ENCODE results near the gene SRCAP.

SRCAP gene

DNA sequence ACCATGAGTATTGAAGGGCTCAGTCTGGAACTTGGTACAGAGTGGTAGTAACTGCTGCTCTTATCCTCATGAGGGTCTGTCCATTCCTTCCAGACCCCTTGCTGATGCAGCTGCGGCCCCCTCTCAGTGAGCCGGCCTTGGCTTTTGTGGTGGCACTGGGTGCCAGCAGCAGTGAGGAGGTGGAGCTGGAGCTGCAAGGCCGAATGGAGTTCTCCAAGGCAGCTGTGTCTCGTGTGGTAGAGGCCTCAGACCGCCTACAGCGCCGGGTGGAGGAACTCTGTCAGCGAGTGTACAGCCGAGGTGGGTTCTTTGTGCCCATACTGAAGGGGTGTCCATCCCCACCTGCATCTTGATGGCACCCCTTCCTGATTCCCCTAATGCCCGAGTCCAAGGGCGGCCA lies 65.1 kb downstream of the SRCAP start:
- in situ Hi-C loops (cut with HindIII; ENCODE audit: low pct_ligation_motif_present, low pct_unique_long_range_greater_than_20kb, low sequenced_read_pairs): no loop called here
- DNase-seq: no peak

DNA sequence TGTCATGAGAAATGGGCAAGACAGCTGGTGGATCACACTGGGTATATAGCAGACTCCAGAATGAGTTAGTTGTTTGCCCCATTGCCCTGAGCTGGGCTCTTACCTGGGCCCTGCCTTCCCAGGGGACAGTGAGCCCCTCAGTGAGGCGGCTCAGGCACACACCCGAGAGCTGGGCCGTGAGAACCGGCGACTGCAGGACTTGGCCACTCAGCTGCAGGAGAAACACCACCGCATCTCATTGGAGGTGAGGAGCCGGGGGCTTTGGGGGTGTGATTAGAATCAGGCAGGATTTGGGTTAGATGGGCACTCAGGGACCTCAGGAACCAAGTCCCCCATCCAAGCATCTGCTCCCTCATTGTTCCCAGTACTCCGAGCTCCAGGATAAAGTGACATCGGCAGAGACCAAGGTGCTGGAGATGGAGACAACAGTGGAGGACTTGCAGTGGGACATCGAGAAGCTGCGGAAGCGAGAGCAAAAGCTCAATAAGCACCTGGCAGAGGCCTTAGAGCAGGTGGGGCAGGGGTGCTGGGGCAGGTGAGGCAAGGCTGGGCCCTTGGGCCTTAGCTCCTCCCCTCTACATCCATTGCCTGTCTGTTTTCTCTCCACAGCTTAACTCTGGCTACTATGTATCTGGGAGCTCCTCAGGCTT lies 66.0 kb downstream of the SRCAP start:
- in situ Hi-C loops (cut with HindIII; ENCODE audit: low pct_ligation_motif_present, low pct_unique_long_range_greater_than_20kb, low sequenced_read_pairs): no loop called here
- no peak for DNase-seq

DNA sequence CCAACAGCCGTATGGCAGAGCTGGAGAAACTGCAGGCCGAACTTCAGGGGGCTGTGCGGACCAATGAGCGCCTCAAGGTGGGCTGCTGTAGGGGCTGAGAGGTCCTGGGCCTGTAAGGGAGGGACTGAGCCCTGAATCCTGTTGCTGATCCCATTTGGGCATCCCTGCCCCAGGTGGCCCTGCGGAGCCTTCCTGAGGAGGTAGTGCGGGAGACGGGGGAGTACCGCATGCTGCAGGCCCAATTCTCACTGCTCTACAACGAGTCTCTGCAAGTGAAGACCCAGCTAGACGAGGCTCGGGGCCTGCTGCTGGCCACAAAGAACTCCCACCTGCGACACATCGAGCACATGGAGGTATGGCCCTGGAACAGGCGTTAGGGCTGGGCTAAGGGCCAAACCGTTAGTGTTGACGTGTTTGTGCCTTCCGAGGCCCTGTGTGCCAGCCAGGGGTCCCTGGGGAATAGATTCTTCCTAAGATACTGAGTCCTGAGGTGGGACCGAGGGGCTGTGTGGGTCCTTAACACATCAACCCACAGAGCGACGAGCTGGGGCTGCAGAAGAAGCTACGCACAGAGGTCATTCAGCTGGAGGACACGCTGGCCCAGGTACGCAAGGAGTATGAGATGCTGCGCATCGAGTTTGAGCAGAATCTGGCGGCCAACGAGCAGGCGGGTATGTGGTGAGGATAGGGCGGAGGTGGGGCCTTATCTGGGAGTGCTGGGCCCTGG lies 67.4 kb downstream of the SRCAP start:
- in situ Hi-C loops (cut with HindIII; ENCODE audit: low pct_ligation_motif_present, low pct_unique_long_range_greater_than_20kb, low sequenced_read_pairs): no loop called here
- DNase-seq: no peak

DNA sequence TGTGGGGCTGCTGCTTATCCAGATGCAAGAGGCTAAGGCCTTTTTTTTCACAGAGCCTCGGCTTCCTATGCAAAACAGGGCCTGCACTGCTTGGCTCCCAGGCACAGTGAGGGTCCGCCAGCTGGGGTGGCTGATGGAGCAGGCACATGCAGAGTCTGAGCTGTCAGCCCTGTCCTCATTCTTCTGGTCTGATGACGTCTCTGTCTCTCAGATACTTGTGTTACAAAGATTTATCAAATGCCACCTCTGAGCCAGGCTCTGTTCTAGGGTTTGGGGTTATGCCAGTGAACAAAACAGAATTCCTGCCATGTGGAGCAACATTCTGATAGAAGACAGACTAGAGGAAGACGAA lies 67.9 kb downstream of the SRCAP start:
- DNase-seq: no peak
- in situ Hi-C loops (cut with HindIII; ENCODE audit: low pct_ligation_motif_present, low pct_unique_long_range_greater_than_20kb, low sequenced_read_pairs): no loop called here

DNA sequence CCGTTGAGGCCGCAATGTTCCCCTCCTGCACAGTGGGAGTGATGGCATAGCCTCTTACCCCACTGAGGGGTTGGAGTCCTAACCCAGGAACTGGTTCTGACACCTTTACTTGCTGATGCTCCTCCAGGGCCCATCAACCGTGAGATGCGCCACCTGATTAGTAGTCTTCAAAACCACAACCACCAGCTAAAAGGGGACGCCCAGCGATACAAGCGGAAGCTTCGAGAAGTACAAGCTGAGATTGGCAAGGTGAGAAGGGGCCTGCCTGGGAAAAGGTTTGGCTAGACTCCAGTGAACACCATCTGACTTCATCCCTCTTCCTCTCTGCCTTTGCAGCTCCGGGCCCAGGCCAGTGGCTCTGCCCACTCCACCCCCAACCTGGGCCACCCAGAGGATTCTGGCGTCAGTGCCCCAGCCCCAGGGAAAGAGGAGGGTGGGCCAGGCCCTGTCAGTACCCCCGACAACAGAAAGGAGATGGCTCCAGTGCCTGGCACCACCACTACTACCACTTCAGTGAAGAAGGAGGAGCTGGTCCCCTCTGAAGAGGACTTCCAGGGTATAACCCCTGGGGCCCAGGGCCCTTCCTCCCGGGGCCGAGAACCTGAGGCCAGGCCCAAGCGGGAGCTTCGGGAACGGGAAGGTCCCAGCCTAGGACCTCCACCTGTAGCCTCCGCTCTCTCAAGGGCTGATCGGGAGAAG lies 68.9 kb downstream of the SRCAP start:
- in situ Hi-C loops (cut with HindIII; ENCODE audit: low pct_ligation_motif_present, low pct_unique_long_range_greater_than_20kb, low sequenced_read_pairs): no loop called here
- no peak for DNase-seq

DNA sequence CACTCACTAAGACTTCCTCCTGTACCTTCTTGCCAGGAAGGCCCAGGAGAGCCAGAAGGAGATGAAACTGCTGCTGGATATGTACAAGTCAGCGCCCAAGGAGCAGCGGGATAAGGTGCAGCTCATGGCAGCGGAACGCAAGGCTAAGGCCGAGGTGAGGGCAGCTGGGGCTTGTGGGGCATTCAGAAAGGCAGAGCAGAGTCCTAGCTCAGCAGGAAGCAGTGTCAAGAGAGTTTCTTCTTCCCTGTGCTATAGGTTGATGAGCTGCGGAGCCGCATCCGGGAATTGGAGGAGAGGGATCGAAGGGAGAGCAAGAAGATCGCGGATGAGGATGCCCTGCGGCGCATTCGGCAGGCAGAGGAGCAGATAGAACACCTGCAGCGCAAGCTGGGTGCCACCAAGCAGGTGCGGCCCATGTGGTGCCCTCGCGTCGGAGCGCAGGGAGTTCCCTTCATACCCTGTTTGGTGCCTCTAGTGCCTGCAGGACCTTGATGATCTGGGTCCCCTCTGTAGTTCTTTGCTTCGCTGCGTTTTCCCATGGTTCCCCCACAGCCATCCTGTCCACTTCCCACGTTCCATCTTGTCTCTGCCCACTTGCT lies 69.7 kb downstream of the SRCAP start:
- in situ Hi-C loops (cut with HindIII; ENCODE audit: low pct_ligation_motif_present, low pct_unique_long_range_greater_than_20kb, low sequenced_read_pairs): no loop called here

DNA sequence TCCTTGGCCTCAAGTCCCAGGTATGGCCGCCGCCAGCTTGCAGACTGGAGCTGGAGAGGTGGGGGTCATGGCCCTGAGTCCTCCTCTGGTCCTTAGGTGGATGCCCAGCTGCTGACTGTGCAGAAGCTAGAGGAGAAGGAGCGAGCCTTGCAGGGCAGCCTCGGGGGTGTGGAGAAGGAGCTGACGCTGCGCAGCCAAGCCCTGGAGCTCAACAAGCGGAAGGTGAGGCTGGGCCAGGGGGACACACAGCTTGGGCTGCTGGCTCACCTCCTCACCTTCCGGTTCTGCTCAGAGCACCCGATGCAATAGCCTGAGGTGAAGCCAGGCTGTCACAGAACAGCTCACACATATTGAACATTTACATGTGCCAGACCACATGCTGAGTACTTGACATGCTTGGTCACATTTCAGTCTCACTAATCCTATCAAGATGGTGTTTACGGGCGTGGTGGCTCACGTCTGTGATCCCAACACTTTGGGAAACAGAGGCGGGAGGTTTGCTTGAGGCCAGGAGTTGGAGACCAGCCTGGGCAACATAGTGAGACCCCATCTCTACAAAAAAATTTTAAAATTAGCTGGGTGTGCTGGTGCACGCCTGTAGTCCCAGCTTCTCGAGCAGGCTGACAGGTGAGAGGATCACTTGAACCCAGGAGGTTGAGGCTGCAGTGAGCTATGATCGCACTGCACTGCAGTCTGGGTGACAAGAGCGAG lies 70.6 kb downstream of the SRCAP start:
- in situ Hi-C loops (cut with HindIII; ENCODE audit: low pct_ligation_motif_present, low pct_unique_long_range_greater_than_20kb, low sequenced_read_pairs): no loop called here
- DNase-seq: no peak

More for the DNA sequence above, 69.7 kb downstream of the SRCAP start:
- no peak for DNase-seq

DNA sequence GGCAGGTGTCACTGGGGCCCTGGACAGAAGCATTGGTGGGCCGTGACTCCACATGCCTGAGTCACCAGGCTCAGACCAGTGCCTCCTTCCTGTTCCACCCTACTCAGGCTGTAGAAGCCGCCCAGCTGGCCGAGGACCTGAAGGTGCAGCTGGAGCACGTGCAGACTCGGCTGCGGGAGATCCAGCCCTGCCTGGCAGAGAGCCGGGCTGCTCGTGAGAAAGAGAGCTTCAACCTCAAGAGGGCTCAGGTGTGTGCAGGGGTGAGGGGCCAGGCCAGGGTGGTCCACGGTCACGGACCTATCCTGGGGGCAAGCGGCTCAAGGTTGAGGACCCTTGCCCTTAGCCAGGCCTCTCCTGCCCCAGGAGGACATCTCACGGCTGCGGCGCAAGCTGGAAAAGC lies 72.8 kb downstream of the SRCAP start:
- in situ Hi-C loops (cut with HindIII; ENCODE audit: low pct_ligation_motif_present, low pct_unique_long_range_greater_than_20kb, low sequenced_read_pairs): no loop called here
- DNase-seq: no peak

DNA sequence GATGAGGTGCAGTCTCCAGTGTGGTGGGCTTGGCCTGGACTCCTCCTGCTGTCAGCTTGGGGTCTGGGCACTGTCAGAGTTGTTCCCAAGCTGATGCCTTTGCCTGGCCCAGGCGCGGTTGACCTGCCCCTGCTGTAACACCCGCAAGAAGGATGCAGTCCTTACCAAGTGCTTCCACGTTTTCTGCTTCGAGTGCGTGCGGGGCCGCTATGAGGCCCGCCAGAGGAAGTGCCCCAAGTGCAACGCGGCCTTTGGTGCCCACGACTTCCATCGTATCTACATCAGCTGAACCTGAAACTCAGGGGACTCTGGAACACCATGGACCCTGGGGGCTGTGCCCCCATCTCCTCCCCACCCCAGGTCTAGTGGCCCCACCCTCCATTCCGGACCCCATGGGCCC lies 74.9 kb downstream of the SRCAP start:
- in situ Hi-C loops (cut with HindIII; ENCODE audit: low pct_ligation_motif_present, low pct_unique_long_range_greater_than_20kb, low sequenced_read_pairs): no loop called here

DNA sequence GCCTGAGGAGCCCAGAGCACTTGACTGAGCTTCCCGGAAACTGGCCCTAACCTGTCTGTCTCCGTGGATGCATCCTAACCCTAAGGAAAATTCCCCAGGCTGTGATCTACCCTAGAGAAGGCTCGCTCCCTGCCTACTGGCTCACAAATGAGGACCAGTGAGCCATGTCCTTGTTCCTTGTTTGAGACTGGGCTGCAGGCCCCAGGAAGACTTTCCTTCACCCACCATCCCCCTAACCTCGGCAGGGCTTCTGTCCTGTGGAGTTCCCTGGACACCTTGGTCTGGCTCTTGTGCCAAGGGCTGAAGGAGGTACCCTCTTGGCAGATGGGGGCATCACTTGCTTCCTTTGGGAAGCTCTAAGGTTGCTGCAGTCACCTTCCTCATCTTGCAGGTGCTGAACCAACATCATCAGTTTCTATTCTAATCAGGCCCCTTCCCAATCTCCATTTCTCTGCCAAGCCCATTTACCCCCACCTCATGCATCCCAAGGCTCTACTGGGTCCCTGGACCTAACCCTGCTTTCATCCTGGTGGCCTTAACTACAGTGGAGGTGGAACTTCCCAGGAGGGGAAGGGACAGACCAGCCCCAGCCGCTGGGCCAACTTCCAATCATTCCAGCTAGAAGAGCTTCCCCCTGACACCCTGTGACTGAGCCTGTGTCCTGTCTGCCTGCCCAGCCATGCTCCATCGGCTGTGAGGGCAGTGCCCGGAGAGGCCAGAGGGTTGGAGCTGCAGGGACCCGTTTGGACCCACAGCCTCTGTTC lies 75.6 kb downstream of the SRCAP start:
- in situ Hi-C loops (cut with HindIII; ENCODE audit: low pct_ligation_motif_present, low pct_unique_long_range_greater_than_20kb, low sequenced_read_pairs): loop anchor here (25.0 kb wide), 1 partner anchor 113 kb away; the partner anchor contains the start of genes BCL7C and CTF1
- DNase-seq: no peak

More for the DNA sequence above, 74.9 kb downstream of the SRCAP start:
- no peak for DNase-seq

DNA sequence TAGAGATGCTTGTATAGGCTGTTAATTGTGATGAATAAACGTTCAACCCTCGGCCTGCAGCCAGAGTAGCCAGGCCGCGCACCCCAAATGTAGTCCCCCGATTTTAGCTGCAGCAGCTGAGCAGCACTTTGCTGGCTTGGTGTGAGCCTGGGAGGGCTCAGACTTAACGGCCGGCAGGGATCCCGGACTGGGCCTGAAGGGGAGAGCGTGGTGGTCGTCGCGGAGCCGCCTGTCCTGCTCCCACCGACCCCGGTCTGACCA lies 76.1 kb downstream of the SRCAP start:
- in situ Hi-C loops (cut with HindIII; ENCODE audit: low pct_ligation_motif_present, low pct_unique_long_range_greater_than_20kb, low sequenced_read_pairs): loop anchor here (25.0 kb wide), 1 partner anchor 112 kb away; the partner anchor contains the start of genes BCL7C and CTF1
- DNase-seq: no peak

DNA sequence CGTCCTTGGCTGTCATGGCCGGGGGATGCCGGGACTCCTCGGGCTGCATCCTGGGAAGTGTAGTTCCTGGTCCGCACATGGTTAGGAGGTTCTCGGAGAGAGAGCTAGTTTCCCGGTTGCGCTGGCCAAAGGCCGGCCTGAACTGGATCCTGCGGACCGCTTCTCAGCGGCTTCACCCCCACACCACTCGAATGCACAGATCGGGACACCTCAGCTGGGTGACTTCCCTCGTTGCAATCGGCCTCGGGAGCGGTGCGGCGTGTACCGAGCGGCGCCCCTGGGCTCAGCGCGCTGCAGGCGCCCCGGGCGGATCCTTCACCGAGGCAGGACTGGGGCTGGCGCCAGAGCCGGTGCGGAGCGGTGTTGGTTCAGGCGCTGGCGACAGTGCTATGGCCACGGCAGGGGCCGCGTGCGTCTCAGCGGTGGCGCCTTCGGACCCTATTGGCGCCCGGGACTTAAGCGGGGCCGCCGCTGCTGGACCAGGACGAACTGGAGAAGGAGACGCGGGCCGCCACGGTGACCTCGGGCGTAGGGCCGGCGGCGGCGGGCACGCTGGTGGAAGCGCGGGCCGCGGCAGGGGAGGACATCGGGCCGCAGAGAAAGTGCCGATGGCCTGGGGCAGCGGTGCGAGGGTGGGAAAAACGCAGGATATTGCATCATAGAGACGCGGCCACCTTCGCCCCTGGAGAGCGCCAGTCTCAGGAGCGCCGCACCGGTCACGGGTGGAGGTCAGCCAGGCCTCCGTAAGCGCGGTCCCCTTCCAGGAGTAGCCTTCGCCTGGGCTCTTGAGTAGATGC lies 76.6 kb downstream of the SRCAP start:
- in situ Hi-C loops (cut with HindIII; ENCODE audit: low pct_ligation_motif_present, low pct_unique_long_range_greater_than_20kb, low sequenced_read_pairs): loop anchor here (25.0 kb wide), 1 partner anchor 112 kb away; the partner anchor contains the start of genes BCL7C and CTF1
- peak; percentile 88 for DNase-seq

DNA sequence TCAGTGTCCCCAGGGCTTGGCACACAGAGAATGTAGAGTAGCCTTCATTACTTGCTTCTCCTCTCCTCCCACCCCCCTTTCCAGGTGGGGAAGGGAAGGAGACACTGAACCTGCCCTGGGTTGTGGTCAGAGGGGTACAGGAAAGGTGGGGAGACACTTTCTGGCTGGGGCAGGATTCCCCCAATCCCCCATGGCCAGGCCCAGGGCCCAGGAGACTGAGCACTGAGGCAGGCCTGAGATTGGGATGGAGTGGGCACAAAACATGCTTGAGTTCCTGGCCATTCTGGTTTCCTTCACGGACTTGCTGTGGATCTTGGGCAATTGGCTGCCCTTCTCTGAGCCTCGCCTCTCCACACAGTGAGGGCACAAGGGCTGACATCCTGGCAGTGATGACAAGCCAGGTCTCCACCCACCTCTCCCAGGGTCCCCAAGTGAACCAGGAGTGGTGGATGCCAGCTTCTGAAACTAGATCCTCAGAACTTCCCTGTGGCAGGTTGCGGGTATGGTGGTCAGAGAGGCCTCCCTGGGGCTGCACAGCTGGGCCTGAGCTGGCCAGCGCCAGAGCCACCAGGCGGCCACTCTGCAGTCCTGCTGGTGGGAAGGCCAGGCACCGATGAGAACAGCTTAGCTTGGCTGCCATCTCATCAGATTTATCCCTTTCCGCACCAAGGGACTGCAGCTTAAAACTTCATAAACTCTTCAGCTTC lies 78.8 kb downstream of the SRCAP start:
- in situ Hi-C loops (cut with HindIII; ENCODE audit: low pct_ligation_motif_present, low pct_unique_long_range_greater_than_20kb, low sequenced_read_pairs): loop anchor here (25.0 kb wide), 1 partner anchor 110 kb away; the partner anchor contains the start of genes BCL7C and CTF1

DNA sequence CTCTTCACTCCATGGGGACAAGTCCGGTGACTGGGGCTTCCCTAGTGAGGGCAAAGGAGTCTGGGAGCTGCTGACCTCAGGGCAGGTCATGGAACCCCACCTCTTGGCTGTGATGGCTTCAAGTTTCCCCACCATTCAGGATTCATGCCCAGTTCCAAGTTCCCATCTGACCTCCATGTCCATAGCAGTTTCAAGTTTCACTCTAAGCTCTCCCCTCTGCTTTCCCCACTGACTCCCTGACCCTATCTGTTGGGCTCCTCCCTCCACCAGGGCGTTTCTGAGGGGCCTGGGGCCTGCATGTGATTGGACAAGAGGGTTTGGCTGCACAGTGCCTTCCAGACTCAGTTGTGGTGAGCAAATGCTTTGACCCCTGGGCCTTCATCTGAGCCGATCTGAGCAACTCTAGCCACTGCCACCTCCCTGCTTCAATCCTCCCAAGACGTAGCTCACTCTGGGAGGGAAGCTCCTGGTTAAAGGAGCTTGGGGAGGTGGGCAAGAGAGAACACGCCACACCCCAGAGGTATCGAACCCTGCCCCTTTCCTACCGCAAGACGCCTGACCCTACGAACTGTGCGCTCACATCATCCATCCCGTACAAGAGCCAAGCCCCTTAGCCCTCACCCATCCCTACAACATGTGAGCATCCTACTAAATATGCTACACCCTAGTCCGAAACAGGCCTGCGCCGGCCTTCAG lies 79.7 kb downstream of the SRCAP start:
- in situ Hi-C loops (cut with HindIII; ENCODE audit: low pct_ligation_motif_present, low pct_unique_long_range_greater_than_20kb, low sequenced_read_pairs): loop anchor here (25.0 kb wide), 1 partner anchor 109 kb away; the partner anchor contains the start of genes BCL7C and CTF1
- no peak for DNase-seq

More for the DNA sequence above, 78.8 kb downstream of the SRCAP start:
- DNase-seq: no peak

DNA sequence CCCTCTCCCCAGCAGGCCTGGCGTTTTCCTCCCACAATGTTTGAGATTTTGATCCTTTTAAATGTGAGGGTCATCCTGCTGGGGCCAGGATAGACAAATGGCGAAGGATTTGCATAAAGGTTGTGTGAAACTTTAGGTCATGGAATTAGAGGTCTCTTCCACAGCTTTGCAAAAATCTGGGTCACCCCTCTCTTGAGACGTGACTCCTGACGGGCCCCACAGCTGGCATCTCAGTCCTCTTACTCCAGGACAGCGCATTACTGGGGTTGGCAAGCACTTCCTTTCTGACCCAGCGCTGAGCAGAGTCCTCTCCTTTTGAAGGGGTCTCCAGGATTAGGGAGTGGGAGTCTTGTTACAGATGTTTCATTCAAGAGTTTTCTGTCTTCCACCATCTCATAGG lies 80.6 kb downstream of the SRCAP start:
- DNase-seq: no peak
- in situ Hi-C loops (cut with HindIII; ENCODE audit: low pct_ligation_motif_present, low pct_unique_long_range_greater_than_20kb, low sequenced_read_pairs): loop anchor here (25.0 kb wide), 1 partner anchor 108 kb away; the partner anchor contains the start of genes BCL7C and CTF1

DNA sequence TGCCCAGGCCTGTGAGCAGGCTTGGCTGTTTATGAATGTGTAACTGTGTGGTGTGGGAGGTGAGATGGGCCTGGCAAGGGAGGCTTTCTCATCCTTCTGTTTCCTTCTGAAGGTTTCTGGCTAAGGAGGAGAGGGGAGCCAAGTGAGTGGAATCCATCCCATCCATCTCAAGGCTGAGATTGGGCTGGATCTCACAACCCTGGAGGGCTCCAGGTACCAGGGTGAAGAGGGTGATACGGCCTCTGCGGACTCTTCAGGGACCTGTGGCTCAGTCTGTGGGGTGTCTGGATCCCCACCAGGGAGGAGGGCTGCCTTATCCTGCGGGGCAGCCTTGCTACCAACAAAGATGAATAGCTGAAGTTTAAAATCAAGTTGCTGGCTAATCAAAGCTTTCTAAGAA lies 81.0 kb downstream of the SRCAP start:
- DNase-seq: no peak
- in situ Hi-C loops (cut with HindIII; ENCODE audit: low pct_ligation_motif_present, low pct_unique_long_range_greater_than_20kb, low sequenced_read_pairs): loop anchor here (25.0 kb wide), 1 partner anchor 107 kb away; the partner anchor contains the start of genes BCL7C and CTF1
